ENCODE measurements around the gene FRAT2.
"Not testable (repeated sequence)": the region's sequence is repeated elsewhere in the genome, so short reads cannot be mapped to it uniquely, and the experiment has no call there.

FRAT2 gene

GRCh38 chr10:97290576-97291356 is 43.8 kb downstream of the FRAT2 start:
- DNase-seq = not testable (repeated sequence)

GRCh38 chr10:97290076-97290475 is 44.5 kb downstream of the FRAT2 start:
- not testable (repeated sequence) for DNase-seq

Data from activated CD4-positive, alpha-beta T cell treated with anti-CD3 and anti-CD28 coated beads for 4 hours (primary cell).